D721Med (cell line): ENCODE results near the gene CLSTN2.
"Not testable (repeated sequence)": the region's sequence is repeated elsewhere in the genome, so short reads cannot be mapped to it uniquely, and the experiment has no call there.

Experiments used
- DNase-seq: peaks from one replicate; pipeline ENCODE4 v3.0.0; 2011; ENCODE audit warnings: low spot score; ENCODE audit not compliant: insufficient read length
- FAIRE-seq: peaks from 2 replicates; lab custom pipeline; 2011; peaks lifted over from hg19 to GRCh38; lab: Jason Lieb, UNC
- CTCF ChIP-seq: IDR thresholded peaks from 2 replicates; pipeline ENCODE4 v1.5.1; 2012; ENCODE audit warnings: mild to moderate bottlenecking, control low read depth; ENCODE audit not compliant: insufficient read depth; ENCODE audit errors: missing control alignments

The CLSTN2 gene

GRCh38 chr3:140423146-140423545 lies 488.2 kb downstream of the CLSTN2 start:
- no peak for TF ChIP-seq CTCF
- DNase-seq (no peak), FAIRE-seq (no peak)

GRCh38 chr3:140423574-140423973 lies 488.6 kb downstream of the CLSTN2 start:
- DNase-seq: not testable (repeated sequence)

GRCh38 chr3:140424211-140424610 lies 489.2 kb downstream of the CLSTN2 start:
- DNase-seq (no peak), FAIRE-seq (no peak)
- no peak for TF ChIP-seq CTCF

More at GRCh38 chr3:140423574-140423973, 488.6 kb downstream of the CLSTN2 start:
- FAIRE-seq: not testable (repeated sequence)

- DNase-seq (no peak), FAIRE-seq (no peak)
- no peak for TF ChIP-seq CTCF
These were observed 489.7 kb downstream of the CLSTN2 start for GRCh38 chr3:140424726-140425125.

GRCh38 chr3:140427786-140428185 lies 492.8 kb downstream of the CLSTN2 start:
- no peak for FAIRE-seq
- no peak for TF ChIP-seq CTCF
- DNase-seq: no peak

GRCh38 chr3:140428380-140428779 lies 493.4 kb downstream of the CLSTN2 start:
- no peak for TF ChIP-seq CTCF
- DNase-seq (no peak), FAIRE-seq (no peak)

GRCh38 chr3:140429791-140430190 lies 494.8 kb downstream of the CLSTN2 start:
- no peak for FAIRE-seq
- no peak for DNase-seq
- TF ChIP-seq CTCF: no peak

GRCh38 chr3:140430494-140430893 lies 495.5 kb downstream of the CLSTN2 start:
- no peak for TF ChIP-seq CTCF
- FAIRE-seq (no peak), DNase-seq (no peak)
